GM19324 (cell line): ENCODE data around the gene PHLDA2.

Experiments used
- ATAC-seq: cut with Tn5 transposase; IDR thresholded peaks from one replicate; pipeline ENCODE4 v1.9.1; 2021; ENCODE audit warnings: mild to moderate bottlenecking, moderate library complexity; ENCODE audit not compliant: unreplicated experiment, low FRiP score

Gene PHLDA2

DNA sequence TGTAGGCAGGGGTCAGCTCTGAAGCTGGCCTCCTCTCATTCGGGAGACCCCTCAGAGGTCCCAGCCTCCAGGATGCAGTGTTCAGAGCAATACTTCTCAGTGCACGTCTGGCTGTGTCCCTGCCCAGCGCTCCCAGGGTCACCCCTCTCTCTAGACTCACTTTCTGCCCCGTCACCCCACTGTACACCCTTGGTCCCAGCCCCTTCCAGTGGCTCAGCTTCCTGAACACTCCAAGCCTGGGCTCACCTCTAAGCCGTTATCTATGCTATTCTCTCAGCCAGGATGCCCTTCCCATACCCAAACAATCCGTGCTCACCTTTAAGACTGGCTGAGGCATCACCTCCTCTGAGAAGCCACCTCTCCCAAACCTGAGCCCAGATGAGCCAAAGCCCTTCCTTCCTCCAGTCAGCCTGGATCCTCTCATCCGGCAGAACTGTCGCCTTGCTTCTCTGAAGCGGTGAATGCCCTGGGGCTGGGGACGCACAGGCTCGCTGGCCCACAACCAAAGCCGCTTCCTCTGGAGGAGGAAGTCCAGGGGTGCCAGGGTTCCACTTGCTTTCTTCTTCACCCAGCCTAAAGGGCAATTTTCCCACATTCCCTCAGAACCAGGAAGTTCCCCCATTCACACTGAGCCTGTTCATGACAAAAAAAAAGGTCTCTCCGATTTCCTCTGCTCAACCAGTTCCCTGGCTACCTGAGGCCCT lies 30.0 kb downstream of the PHLDA2 start:
- no peak for ATAC-seq

- ATAC-seq = no peak
Measured at GRCh38 chr11:2898366-2899079, 30.7 kb downstream of the PHLDA2 start.

- no peak for ATAC-seq
Measured at GRCh38 chr11:2897048-2897447, 32.2 kb downstream of the PHLDA2 start.

DNA sequence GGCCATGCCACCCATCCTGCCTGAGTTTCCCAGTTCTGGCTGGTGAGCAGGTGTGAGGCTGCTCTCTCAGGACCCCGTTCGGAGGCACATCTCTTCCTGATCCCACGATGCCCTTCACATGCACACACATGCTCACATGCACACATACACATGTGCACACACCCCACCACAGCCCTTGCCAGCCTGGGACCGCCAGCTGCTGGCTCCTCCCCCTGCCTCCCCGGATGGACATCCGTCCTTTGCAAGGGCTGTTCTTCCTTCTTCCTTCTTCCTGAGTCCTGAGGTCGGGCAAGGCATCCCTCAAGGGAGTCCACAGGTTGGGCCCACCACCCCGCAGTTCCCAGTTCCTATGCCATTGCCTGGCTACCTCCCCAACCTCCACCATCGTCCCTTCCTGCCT lies 33.2 kb downstream of the PHLDA2 start:
- ATAC-seq = no peak

GRCh38 chr11:2893935-2894334 lies 35.3 kb downstream of the PHLDA2 start:
- no peak for ATAC-seq

DNA sequence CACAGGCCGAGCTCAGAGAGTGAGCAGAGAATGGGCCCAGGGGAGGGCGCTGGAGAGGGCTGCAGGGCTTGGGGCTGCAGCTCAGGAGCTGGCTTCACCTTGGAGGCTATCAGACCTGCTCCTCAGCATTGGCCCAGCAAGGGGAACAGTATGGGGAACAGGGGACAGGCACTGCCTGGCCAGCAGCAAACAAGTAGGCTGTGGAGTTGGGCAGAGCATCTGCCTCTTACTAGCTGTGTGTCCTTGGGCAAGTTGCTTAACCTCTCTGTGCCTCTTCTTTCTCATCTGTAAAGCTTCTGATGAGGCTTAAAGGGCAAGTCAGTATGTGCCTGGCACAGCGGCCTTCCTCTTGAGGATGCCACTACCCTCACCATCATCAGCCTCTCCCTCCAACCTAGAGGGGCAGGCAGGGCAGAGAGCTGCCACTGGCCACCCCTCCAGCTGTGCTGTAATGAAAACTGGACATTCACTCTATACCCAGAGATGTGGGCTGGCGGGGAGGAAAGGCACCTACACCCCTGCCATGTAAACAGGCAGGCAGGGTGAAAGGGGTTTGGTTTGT lies 36.2 kb downstream of the PHLDA2 start:
- no peak for ATAC-seq

- no peak for ATAC-seq
Measured at GRCh38 chr11:2892215-2892966, 36.8 kb downstream of the PHLDA2 start.

GRCh38 chr11:2891326-2892214 lies 37.6 kb downstream of the PHLDA2 start:
- ATAC-seq = no peak

GRCh38 chr11:2890466-2891294 lies 38.5 kb downstream of the PHLDA2 start:
- no peak for ATAC-seq

DNA sequence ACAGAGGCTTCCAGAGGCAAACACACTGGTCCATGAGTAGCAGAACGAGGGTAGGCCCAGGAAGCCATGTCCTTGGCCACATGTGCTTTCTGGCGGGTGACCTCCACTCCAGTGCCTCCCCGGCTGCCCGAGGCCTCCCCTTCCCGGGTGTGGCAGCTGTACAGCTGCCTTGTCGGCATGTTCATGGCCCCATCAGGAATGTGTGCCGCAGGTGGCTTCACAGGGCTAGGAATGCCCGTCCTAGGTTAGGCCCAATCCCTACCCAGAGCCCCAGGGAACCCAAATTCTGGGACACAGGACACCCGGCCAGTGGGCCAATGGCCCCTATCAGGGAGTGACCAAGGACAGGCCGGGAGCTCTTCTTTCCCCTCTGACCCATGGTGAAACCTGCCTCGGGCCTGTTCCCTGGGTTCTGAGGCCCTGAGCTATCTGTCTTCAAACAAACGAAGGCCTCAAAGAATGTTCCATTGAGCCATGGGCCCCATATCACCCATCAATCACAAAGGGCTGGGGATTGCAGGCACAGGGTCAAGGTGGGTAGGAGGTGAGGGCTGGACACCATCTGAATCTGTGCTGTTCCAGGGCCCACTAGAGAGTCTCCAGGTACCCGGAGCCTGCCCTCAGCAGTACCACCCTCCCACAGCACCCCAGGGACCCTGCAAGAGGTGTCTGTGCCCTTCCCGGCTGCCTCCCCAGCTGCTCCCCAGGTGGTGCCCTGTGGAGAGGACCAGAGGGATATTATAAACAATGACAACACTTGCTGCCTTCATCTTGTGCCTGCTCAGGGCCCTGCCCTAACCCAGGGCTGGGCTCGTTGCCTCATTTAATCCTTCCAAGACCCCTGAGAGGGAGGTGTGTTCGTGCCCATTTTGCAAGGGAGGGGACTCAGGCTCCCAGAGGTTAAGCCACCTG lies 39.6 kb downstream of the PHLDA2 start:
- ATAC-seq = no peak

DNA sequence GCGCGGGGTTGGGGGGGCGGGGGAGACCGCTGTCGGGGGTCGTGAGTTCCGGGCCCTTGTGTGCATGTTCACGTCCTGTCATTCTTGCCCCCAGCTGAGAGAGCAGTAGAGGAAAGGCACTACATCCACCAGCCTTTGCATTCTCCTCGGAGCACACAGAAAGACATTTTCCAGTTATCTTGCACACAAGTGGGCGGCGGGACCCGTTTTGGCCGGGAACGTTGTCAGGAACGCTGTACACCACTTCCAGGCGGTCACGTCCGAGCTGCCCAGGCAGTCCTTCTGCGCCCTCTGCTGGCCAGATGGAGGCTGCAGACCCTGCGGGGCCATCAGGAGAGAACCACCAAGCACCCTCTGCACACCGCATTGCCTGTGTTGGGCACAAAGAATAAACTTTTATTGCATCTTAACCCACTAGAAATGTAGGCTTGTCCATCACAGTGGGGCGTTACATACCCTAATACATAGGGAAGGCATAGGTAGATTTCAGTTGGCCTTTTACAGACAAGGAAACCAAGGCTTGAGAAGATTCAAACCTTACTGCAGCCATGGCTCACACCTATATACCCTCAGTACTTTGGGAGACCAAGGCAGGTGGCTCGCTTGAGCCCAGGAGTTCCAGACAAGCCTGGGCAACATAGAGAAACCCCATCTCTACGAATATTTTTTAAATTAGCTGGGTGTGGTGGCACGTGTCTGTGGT lies 40.8 kb downstream of the PHLDA2 start:
- no peak for ATAC-seq

- ATAC-seq = no peak
Measured at GRCh38 chr11:2887515-2888195, 41.6 kb downstream of the PHLDA2 start.

- ATAC-seq = no peak
Measured at GRCh38 chr11:2886936-2887335, 42.3 kb downstream of the PHLDA2 start.

DNA sequence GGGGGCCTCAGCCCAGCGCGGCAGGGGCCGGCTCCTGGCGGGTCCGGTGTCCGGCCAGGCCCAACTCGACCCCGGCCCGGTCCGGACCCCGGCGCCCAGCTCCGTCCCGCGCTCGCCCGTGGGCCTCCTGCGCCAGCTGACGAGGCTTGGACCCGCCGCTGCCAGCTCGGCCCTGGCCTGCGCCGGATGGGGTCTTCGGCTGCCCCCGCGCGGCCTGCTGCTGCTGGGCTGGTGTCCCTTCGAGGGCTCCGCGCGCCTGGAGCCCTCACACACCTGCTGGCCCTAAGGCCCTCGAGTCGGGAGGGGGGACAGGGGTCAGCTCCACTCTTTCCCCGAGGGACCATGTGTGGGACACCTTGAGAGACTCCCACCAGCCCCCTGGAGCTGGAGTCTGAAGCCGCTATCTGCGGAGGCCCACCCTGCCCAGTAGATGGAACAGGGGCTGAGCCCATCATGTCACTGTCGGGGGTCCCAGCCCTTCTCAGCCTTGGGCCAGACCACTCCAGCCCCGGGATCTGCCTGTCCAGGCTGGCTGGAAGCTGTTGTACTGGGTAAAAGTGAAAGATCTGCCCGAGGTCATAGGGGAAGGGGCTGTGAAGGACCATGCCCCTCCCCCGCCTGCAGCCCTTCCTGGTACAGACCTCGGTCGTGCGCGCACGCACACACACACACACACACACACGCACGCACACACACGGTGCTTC lies 42.9 kb downstream of the PHLDA2 start:
- peak; percentile 14 for ATAC-seq

DNA sequence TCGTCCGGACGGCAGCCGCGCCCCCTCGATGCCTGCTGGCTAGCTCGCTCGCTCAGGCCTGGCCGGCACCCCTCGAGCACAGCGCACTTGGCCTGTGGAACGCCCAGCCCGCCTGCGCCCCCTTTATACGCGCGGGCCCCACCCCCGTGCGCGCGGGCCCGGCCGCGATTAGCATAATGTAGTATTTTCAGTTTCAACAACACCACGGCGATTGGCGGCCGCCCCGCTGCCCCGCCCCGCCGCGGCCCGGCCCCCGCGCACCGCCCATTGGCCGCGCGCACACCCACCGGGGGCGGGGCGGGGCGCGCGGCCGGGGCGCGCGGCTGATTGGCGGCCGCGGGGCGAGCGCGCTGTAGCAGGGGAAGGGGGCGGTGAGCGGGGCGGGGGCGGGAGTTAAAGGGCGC lies 43.5 kb downstream of the PHLDA2 start, which contains the start of gene CDKN1C:
Gene CDKN1C (minus strand): TSS at position 98 of the 404 bp plus-strand sequence. CDS start 319 bp downstream, outside the sequence.
- ATAC-seq = peak; percentile 81

DNA sequence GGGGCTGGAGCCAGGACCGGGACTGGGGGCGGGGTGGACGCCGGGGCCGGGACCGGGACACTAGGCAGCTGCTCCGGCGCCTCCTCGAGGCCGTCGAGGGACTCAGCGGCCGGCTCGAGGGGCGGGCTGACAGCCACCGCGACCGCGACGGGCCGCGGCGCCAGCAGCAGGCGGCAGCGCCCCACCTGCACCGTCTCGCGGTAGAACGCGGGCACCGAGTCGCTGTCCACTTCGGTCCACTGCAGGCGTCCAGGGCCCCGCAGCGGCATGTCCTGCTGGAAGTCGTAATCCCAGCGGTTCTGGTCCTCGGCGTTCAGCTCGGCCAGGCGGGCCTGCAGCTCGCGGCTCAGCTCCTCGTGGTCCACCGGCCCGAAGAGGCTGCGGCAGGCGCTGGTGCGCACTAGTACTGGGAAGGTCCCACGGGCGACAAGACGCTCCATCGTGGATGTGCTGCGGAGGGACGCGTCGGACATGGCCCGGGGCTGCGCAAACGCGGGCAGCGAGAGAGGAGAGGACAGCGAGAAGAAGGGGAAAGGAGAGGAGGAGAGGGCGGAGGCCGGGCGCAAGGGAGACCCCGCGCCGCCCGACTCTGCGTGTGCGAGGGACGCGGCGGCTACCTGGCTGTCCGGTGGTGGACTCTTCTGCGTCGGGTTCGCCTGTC lies 44.1 kb downstream of the PHLDA2 start:
- peak; percentile 4 for ATAC-seq
